ENCODE results near the gene ASPG.

Gene ASPG

DNA sequence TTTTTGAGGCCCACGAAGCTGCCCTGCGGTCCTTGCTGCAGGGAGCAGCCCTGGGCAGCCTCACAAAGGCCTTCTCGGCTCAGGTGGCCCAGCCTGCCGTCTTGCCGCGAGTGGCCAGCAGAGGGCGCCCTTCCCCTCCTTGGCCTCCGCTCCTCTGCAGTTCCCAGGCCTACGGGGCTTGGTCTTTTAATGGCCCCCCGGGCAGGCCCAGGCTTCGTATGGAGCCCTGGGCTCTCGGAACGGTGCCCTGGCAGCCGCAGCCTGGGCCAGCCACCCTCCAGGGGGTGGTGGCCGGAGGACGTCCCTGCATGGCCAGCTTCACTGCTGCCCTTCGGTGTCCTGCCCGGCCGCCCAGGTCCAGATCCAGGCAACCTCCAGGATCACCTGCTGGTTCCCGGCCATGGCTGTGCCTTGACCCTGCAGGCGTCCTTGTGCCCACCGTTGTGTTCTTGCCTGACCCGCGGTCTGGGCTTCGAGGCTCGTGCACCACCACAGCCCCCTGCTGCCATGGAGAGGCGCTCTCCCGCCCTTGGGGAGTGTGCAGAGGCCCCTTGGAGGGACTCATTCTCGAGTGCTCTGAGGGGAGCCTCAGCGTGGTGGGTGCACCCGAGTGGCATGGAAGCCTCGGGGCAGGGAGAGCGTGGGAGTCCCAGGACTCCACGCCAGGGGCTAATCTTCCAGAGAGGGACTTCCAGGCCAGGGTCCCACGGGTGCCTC, 9.4 kb downstream of the ASPG start:
- DNase-seq, result peak; percentile 54

DNA sequence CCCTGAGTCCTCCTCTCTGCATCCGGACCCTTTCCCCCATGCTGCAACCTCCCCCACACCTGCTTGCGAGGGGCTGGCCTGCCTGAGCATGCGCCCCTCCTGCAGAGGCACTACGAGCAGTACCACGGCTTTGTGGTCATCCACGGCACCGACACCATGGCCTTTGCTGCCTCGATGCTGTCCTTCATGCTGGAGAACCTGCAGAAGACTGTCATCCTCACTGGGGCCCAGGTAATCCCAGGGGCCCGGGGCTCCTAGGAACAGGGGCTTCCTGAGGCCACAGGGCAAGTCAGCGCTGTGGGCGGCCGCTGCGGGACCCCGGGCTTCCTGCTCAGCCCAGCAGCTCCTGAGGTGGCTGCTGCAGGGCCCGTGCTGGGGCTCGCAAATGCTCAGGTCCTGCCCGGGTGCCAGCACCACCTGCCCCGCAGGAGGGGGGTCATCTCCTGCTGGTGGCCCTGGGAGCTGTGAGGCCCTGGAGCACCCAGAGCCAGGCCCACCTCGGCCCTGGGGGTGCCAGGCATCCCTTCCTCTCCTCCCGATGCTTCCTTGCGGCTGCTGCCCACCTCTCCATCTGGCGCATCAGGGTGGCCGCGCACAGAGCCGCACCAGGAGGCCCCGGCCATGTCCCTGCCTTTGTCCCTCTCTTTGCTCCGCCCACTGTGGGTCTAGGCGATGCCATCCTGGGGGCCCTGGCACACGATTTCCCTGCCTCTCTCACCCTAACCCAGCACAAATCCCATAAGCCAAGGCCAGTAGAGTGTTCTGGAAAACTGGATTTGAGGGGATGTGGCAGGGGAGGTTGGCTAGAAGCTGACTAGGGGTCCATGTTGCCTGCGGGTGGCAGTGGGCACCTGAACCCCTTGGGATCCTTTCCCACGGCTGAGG, 10.2 kb downstream of the ASPG start:
- no peak for DNase-seq

DNA sequence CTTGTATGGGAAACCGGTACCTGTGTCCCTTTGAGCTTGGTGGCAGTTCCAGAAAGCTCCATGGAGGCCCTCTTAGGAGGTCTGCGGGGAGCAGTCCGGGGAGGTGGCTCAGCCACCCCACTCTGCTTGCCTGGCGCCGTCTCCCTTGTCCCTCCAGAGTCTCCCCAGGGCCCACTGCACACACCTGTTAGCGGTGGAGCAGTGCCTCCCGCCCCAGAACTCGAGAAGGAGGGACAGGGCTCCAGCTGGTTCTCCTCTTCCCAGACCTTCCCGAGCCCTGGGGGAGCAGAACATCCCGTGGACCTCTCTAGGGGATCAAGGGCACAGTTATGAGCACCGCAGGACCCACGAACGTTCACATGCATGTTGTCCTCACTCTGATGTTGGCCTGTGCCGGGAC, 10.8 kb downstream of the ASPG start:
- DNase-seq, result no peak

DNA sequence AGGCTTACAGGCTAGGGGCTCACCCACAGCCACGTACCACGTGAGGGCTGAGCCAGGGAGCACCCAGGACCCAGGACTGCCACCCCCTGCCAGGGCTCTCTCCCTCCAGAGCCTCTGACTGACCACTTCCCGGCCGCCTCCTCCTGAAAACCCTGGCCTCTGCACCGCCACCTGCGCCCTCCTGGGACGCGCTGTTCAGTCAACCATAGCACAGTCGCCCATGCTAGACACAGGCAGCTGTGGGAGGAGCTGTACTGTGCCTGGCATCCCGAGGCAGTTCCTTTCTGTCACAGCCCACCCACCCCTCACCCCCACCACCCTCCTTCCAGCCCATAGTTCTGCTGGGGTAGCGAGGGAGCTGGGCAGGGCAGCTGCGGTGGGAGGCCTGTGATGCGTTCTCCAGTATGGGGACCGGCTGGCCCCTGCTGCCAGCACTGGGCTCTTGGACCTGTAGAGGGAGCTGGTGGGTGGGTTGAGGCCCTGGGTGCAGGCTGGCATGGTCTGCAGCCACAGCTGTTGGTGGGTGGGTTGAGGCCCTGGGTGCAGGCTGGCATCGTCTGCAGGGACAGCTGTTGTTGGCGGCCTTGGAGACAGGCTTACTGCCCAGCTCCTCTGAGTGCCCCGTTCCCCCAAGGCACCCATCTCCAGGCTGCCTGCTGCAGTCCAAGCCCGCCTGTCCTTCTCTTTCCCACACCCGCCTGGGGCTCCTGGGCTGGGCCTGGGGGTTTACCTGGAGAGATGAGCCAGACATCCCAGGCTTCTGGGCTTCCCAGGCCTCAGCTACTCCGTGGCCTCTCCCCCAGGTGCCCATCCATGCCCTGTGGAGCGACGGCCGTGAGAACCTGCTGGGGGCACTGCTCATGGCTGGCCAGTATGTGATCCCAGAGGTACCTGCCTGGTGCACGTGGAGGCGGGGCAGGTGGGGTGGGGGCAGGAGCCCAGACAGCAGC, 11.5 kb downstream of the ASPG start:
- no peak for DNase-seq

DNA sequence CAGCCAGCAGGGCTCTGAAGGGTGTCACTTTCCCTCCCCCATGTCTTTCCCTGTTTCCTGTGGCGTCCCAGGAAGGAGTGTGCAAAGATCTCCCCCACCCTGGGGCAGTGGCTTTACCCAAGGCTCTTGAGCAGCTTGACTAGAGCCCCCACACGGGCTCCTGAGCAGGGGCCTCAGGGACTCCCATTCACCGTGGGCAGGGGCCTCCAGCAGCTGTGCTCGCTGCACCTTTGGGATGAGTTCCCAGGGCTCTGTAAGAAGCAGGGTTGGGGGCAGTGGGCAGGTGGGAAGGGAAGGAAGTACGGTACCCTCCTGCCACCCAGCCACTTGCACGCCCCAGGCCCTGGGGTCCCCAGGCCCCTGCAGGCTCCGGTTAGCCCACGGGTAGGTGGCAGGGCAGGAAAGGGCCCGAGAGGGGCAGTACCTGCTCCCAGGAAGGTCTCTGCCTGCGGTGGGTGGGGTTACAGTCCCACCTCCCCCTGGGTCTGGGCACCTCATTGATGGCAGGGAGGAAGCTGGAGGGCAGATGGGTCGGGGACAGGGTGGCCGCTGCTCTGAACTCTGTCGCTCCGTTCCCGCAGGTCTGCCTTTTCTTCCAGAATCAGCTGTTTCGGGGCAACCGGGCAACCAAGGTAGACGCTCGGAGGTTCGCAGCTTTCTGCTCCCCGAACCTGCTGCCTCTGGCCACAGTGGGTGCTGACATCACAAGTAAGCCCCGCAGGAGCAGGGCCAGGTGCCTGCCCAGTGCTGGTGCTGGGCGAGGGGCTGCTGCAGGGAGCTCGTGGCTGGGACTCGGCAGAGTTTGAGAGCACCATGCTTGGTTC, 13.0 kb downstream of the ASPG start:
- DNase-seq, result no peak

DNA sequence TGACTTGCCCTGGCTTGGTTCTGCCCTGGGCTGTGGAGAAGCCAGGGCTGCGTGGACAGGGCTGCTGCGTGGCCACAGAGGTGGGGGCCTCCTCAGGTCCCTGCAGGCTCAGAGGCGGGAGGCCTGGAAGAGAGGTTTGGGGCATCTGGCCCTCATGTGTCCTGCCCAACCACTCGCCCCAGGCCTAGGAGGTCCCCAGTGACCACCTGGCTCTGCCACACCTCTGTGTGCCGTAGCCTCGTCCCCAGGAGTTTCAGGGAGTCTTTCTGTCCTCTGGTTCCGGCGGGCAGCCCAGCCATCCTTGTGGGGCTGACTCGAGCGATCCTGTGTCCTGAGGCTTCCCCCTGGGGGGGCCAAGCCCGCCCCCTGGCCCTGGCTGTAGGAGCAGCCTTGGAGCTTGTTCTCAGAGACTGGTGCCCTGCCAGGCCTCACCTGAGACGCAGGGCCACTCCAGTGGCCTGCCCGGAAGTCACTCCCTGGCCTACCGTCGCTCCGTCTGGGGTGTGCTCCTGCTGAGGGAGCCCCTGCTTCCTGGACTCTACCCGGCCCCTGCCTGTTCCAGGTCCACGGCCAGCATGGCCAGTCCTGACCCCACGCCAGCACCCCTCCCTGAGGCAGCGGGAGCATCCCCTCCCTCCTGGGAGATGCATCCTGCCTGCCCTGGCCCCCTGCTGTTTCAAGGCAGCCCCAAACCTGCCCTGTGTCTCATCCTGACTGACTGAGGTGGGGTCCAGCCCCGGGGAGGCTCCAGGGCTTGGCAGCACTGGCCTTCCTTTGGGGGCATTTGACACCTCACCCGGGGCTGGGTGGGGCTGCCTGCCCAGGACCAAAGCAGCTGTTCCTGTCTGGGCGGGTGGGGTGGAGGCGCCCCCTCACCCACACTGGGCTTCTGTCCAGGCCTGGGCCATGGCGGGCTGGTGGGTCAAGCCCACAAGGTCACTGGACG, 13.9 kb downstream of the ASPG start:
- DNase-seq, result peak; percentile 17

DNA sequence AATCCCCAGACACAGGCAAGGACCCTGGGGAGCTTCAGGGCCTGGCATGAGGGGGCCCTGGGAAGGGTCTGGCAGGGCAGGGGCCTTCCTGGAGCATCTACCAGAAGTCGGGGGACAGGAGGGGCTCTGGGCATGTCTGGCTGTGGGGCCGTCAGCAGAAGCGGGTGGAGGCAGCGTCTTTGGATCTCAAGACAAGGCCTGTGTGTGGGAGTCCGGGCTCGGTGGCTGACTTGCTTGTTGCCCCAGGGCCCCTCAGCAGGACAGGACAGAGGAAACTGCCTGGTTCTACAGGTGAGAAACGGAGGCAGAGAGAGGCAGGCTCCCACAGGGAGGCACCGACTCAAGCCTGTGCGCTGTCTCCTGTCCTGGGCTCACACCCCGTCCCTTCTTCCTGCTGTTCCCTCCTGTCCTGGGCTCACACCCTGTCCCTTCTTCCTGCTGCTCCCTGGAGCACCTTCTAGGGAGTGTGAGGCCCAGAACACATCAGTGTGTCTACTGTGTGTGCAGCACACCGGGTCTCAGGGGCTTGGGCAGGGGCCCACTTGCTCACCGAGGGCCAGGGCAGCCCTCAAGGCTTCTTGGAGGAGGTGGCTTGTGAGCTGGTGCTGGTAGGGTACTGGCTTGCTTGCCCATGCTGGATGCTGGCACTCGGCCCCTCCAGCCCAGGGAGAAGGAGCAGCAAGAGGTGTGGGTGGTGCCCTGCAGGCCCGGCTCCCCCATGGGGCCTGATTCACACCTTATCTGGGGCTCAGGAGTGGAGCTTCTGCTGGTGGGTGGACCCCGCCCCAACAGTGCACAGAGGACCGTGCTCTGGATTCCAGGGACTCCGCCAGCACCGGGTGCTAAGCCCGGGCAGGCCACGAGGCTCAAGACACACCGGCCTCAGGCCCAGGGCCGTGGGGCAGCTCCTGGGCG, 14.9 kb downstream of the ASPG start:
- DNase-seq, result peak; percentile 16

DNA sequence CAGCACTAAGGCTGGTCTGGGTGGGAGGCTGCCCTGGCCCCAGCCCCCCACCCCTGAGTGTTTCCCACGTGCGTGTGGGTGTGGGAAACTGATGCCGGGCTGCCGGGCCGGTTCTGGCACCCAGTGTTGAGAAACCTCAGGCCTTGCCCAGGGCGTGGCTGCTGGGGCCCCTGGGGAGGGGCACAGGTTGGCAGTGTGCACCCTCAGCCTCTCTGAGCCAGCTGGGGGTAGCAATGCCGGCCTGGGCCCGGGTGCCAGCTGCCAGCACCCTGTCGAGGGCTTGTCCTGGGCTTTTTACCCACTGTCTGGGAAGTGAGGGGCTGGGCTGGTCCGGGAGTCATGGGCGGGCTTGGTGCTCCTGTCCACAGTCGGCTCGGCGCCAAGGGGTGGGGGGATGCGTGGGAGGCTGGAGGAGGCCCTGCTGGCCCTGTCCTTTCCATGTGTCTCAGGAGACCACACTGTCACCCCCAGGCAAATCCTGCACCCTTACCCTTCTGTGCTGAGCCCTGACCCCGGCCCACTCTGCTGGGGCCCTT, 15.7 kb downstream of the ASPG start:
- DNase-seq, result no peak

DNA sequence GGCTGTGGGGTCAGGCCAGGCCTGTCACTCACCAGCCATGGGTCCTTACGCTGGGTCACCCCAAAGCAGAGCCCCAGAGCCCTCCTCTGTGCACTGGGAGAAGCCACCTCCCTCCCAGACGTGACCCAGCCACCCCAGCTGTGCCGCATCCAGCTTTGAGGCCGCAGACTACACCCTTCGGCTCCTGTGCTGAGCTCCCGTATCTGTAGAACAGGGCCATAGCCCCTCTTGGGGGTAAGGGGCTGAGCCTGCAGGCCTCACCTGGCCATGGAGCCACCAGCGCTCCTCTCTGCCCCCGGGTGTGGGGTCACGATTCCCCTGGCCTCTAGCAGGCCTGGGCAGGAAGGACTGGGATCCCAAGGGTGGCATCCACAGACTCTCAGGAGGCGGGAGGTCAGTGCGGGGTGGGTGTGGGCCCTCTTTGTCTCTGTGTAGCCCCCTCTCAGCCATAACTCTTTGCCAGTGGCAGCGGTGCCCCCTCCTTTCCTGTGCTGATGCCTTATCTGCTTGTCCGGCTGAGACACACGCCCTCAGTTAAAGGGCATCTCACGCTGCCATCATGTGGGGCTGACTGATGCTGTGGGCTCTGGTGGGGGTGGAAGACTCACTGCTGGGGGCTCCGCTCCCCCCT, 16.3 kb downstream of the ASPG start:
- no peak for DNase-seq

DNA sequence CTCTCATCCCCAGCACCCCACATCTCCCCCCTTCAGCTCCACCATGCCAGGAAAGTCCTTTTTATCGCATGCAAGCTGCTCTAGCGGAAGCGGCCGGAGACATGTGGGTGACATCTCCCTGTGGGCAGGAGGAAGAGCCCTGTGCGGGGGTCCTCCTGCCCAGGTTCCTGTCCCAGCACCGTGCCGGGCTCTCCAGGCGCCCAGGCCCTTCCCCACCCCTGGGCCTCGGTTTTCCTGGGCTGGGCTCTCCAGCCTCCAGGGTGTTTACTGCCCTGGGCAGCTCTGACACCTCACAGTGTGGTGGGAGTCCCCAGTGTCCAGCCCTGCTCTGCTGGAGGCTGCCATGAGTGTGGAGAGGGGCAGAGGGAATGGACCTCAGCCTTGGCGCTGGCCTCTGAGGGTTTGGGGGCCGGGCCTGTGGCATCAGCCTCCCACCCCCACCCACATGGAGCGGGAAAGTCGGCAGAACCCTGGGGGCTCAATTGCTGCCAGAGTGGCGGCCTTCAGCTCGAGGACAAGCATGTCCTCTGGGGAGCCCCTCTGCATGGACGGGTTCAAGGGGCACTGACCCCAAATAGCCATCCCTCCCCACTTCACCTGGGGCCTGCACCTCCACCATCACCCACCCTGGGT, 16.9 kb downstream of the ASPG start:
- DNase-seq, result peak; percentile 15

DNA sequence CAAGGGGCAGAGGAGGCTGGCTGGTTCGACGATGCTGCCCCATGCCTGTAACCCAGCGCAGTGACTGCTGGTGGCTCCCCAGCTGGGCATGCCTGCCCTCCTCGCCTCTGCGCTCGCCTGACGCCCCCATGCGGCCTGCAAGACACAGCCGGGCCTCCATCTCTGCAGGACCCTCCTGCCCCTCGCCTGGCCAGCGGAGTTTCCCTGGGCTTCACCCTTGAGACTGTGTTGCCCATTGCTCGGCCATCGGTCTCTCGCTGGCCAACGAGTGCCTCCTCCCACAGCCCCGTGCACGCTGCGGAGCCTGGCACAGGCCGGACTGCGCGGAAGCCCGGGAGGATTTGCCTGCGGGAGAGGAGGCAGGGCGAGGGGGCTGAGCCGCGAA, 17.6 kb downstream of the ASPG start:
- DNase-seq, result peak; percentile 11

DNA sequence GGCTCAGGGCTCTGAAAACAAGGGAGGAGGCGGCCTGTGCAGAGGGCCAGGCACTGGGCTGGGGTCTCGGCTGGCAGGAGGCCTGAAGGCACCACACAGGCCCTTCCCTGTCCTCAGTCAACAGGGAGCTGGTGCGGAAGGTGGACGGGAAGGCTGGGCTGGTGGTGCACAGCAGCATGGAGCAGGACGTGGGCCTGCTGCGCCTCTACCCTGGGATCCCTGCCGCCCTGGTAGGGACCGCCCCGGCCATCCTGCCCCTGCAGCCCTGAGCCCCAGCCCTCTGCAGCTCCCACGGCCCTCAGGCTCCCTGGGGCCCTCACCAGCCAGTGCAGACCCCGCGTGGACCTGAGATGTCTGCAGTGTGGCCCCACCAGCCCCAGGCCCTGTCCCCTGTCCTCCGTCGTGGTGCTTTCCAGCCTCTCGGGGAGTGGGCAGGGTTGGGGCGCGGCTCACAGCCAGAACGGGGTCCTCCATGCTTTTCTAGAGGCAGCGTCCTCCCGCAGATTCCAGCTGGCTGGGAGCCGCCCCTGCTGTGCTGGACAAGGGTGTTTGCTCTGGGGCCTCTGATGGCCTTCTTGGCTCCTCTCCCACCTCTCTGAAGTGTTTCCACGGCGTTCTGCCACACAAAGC, 18.1 kb downstream of the ASPG start:
- DNase-seq, result peak; percentile 12

DNA sequence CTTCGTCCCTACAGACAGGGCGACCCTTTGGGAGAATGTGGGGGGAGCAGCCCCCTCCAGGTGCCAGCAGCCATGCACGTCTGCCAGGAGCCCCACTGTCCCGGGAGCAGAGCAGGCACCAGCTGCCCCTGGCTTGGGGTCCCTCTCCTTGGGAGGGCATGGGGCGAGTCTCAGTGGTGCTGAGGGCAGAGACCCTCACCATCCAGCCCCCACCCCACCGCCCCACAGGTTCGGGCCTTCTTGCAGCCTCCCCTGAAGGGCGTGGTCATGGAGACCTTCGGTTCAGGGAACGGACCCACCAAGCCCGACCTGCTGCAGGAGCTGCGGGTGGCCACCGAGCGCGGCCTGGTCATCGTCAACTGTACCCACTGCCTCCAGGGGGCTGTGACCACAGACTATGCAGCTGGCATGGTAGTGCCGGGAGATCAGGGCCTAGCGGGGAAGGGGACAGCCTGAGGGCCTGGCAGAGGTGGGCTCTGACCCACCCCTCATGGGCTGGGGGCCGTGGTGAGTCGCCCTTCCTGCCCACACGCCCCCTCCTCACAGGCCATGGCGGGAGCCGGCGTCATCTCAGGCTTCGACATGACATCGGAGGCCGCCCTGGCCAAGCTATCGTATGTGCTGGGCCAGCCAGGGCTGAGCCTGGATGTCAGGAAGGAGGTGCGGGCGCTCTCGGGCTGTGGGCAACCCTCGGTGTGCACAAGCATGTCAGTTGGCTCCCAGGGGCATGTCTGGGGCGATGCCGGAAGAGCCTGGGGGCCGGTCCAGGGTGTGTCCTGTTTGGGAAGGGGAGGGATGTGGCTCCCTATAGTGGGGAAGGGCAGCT, 18.8 kb downstream of the ASPG start:
- peak; percentile 16 for DNase-seq

DNA sequence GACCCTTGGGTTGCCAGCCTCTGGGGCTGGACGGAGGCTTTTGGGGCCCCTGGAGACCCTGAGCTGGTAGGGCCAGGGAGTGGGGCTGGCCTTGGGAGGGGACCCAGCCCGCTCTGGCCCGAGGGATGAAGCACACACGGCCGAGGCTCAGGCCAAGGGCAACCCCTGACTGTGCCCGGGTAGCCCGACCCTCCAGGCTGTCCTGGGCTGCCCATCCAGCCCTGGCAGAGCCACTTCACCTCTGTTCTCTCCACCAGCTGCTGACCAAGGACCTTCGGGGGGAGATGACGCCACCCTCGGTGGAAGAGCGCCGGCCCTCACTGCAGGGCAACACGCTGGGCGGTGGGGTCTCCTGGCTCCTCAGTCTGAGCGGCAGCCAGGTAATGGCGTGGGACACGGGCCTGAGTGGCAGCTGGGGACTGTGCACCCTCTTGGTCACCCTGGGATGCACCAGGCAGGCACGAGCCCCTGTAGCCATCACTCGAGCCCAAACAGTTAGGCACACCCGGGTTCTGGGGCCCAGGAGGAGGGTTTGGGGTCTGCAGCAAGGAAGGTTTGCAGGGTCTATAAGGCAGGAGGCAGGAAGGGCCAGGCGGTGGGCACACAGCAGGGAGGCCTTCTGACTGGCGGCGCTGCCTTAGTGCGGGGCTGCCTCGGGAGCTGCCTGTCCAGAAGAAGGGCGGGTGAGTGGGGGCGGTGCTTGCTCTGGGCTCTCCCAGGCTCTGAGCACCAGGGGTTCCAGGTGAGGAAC, 19.7 kb downstream of the ASPG start:
- peak; percentile 14 for DNase-seq

DNA sequence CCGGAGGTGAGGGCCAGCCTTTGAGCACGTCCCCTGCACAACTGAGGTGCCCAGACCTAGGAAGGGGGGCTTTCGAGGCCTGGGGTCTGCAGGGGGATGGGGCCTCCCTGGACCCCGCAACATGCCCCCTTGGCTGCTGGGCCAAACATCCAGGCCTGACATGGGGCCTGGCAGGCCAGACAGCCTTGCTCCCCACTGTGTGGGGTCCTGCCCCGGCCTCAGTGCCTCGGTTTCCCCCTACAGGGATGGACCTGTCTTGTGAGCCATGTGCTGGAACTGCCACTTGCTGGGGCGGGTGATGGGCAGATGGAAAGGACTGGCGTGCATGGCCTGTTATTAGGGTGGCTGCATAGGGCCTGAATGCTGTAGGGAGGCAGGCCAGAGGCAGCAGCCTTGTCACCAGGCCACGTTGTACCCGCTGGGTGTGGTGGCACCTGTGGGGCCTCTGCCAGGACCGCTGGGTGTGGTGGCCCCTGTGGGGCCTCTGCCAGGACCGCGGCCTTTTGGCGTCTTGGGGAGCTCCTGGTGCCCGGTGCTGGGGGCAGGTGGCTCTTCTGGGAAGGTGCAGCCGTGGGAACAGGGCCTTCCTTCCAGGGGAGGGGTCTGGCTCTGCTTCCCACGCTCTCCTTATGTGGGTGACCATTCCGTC, 20.4 kb downstream of the ASPG start:
- peak; percentile 7 for DNase-seq

DNA sequence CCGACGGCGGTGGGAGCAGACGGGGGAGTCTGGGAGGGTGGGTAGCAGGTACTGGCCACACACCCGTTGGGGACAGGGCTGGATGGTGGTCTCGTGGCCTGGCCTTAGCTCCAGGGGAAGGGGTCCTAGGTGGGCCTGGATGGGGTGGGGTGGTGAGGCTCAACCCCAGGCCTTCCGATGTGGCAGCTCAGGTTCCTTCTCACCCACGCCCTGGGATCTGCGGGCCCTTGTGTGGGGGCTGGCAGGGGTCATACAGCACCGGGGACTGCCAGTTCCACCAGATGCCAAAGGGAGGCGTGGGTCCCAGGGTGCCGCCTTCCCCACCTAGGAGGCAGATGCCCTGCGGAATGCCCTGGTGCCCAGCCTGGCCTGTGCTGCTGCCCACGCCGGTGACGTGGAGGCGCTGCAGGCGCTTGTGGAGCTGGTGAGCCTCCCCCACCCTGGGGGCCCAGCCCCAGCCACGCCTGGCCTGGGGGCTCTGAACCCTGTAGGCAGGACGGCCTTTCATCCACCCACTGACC, 21.0 kb downstream of the ASPG start:
- peak; percentile 12 for DNase-seq

Data from right hindlimb (tissue), 1 donor.